Hematopoietic multipotent progenitor cell treated with erythropoietin and hydrocortisone succinate and interleukin-3 and kit ligand, for 8 days (in vitro differentiated cells): Measurements from ENCODE around the gene ITPKA.

ENCODE experiments used
- DNase-seq: peaks from one replicate; pipeline ENCODE4 v3.0.0-alpha.2; 2015

ITPKA gene

DNA sequence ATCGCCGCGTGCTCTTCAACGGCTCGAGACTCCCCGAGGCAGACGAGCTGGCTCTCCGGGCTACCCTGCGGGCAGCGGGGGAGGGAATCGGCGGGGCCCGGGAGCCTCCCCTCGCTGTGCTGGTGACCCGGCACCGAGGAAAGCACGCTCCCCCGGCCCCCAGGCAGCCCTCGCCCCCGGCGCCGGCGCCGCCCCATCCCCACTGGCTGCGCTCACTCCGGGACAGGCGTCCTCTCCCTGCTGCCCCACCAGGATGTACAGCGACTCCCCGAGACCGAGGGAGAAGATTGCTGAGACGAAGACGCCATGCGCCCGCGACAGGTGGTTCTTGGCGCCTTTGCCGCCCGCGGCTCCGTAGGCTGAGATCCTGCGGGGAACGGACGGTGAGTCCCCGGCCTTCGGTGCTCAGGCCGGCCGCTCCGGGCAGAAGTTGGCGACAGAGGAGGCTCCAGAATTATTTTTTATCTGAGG, 18.3 kb downstream of the ITPKA start:
- DNase-seq = no peak

DNA sequence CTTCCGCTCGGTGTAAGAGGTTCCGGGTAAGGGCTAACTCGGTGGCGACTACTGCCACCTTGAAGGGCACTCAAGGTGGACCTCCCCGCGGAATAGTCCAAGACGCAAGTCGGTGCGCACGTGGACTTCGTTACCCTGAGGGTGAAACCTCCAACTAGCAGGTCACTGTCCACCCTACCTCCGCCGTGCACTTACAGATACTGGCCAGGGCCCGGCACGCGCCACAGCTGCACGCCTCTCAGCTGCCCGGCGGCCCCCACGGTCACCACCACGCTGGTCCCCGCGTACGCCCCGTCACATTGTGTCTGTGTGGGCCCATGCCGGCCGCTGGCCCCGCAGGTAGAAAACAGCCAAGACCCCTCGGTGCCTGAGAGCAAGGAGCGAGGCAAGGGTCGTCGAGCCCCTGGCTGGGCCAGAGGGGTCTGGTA, 18.9 kb downstream of the ITPKA start:
- DNase-seq = no peak

DNA sequence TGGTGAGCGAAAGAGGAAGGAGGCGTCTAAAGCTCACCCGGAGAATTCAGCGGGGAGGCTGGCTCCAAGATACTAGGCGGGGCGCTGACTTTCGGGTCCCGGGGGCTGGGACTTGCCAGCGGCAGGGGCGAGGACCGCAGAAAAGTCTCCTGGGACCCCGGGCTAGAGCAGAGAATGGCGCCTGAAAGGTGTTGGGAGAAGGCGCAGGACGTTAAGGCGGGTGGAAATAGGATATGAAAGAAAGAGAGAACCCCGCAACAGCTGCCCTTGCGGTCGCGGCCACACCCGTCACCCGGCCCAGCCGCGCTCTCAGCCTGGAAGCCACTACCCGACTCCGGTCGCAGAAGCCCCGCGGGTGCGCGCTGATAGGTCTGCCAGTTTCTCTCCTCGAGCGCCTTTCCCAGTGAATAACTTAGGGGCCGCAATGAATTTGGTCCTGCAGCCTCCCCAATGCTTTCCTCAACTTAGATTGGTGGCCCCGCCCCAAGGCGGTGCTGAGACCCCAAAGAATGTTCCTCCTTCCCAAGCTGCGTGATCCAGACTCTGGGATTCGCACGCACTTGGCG, 19.3 kb downstream of the ITPKA start:
- peak; percentile 47 for DNase-seq

DNA sequence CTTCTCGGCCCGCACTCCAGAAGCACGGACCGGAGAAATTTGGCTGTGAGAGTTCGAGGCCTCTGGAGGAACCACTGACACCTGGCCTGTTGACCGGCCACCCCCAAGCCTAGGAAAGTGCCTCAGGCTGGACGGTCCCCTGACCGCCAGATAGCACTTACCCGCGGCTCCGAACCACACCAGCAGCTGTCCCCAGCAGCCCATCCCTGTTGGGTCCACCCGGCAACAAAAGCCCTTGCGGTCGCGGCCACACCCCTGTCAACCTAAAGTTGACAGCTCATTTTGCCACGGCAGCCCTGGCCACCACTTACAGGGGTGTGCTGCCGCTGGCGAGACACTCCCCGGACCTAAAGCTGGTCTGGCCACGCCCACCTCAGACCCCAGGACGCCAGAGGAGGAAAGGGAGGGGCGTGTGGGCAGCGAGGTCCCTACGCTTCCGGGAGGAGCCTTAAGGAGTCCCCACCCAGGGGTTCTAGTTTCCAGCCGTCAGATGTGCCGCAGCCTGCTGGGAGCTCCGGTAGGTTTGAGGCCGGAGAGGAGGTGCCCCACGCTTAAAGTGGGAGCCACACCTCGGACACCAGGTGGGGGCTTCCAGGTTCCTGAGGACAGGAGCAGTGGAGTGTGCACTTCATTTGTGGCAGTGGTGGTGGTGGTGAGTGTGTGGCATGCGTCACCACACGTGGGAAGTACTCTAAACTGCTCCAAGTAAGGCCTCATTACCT, 20.0 kb downstream of the ITPKA start, which contains the start of gene LTK:
LTK (minus strand) TSS at position 322 of the 722 bp plus-strand sequence; CDS start at position 204, 118 bp downstream.
- peak; percentile 45 for DNase-seq

DNA sequence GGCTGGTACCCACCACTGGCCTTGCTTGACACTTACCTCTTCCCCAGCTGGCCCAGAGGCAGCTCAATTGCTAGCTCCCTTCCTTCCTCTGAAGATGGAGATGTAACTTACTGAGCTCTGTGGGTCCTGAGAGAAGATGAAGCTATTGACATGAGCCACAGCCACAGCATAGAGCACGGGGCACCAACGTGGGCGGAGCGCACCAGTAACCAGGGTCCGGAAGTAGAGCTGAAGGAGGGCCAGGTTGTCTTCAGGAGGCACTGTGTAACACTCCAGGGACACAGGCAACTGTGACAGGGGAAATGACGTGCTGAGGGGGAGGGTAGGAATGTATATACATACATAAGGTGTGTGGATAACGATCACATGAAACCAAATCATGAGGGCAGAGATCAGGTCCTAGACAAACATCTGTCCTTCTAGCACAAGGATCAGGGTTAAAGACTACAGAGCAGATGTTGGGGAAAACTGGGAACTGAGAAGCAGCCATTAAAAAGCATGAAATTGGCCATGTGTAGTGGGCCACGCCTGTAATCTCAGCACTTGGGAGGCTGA, 24.3 kb downstream of the ITPKA start:
- no peak for DNase-seq

DNA sequence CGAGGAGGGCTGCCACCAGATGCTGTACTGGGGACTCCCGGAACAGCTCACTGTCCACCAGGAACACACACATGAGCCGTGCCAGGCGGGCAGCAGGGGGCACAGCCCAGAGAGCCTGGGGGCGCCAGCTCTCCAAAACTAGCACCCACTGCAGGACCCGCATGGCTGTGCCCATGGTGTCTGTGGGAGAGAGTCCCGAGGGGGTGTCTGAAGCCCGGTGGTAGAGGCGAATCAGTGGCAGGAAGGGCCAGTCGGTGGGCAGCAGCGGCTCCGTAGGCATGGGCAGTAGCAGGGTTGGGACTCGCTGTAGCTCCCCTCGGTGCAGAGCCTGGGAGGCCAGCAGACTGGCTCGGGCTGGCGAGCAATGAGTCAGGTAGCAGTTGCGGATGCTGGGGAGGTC, 27.0 kb downstream of the ITPKA start:
- no peak for DNase-seq

DNA sequence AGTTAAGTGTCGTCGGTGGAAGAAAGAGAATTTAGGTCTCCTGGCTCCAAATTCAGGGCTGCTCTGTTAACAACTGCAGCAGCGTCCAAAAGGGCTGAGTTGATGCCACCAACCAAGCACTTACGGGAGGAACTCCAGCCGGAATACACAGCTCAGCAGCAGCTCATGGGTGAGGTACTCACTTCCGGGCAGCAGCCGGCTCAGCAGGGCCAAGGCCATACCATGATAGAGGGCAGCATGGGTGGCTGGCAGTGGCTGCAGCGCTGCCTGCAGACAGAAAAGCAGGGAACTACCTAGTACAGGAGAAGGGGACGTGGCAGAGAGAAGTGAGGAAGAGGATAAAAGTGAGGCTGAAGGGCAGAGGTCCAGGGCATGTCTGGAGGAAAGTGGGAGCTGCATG, 27.9 kb downstream of the ITPKA start:
- no peak for DNase-seq

DNA sequence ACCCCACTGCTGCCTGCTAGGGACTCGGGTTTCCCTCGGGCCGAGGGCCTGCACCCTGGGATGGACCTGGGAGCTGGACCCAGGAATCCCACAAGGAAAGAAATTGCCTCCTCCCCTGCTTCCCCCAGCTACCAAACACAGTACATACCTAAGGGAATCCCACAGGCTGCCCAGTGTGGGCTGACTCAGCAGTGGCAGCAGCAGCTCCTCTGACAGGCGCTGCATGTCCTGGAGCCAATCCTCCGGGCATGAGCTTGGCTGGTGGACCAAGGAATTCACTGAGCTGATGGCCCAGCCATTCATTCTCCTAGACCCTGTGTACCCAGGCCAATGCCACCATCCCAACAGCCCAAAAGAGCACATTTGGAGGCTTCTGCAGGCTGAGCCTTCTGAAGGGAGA, 29.4 kb downstream of the ITPKA start:
- DNase-seq = no peak

DNA sequence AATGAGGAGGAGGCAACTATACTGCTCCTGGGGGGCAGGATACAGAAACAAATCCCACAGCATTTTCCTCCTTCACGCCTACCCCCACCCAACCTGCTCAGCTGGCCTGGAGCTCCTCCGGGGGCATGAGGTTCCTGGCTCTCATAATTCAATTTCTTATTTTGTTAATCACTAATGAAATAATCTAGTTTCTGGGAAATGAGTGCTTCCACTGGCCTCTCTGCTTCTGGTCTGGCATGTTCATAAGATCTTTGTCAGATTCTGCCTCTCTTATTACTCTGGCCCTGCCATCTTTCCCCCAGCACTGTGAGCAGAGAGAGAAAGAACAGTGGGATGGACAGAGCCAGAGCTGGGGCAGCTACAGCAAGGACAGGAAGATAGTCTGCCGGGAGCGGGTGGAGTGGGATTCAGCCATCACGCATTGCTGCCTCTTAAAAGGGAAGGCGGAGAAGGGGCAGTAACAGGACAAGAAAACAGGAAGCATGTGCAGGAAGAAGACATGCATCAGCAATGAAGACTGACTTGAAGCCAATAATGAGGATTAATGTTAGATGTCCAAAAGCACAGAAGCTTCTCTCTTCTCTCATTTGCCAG, 36.8 kb downstream of the ITPKA start:
- DNase-seq = no peak

DNA sequence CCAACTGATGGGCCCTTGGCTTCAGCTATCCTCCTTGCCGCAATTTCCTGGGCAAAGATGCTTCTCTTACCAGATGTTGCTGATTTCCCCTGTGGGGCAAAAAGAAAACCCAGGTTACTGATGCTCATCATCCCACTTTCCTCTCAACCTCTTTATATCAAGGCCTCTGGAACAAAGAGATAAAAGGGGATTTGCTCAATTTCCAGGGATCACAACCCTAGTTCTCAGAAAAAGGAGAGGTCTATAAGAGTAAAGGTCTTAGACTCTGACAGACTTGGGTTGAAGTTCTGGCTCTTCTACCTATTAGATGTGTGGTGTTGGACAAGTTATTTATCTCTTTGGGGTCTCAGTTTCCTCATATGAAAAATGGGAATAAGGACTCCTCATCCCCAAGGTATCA, 41.9 kb downstream of the ITPKA start:
- DNase-seq = peak; percentile 66

DNA sequence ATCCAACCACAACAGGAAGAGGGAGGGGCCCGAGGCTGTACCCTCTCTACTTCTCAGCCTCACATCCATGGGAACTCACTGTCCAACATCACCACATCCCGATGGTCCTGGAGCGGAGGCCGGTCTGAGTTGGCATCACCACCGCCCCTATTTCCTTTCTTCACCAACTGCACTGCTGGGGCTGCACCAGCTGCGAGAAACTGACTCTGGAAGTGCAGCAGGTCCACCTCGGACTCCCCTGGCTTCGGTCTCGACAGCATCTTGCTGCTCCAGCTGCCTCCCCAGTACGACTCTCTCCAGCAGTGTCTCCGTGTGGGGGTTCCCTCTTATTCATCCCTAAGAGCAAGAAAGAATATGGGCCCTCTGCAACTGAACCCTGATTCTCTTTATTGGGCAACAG, 43.2 kb downstream of the ITPKA start:
- DNase-seq = no peak

DNA sequence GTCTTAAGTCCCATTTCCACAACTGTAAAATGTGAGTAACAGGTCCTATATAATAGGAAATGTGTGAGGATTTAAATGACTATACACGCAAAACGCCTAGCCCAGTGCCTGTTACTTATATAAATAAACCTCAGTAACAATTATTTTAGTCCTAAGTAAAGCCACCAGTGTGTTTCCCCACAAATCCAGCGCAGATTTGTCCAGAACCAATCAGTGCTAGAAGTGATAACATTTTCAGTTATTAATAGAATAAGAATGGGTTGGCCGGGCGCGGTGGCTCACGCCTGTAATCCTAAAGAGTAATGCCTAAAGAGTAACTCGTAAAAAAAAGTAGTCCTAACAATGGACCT, 49.8 kb downstream of the ITPKA start:
- DNase-seq = no peak

DNA sequence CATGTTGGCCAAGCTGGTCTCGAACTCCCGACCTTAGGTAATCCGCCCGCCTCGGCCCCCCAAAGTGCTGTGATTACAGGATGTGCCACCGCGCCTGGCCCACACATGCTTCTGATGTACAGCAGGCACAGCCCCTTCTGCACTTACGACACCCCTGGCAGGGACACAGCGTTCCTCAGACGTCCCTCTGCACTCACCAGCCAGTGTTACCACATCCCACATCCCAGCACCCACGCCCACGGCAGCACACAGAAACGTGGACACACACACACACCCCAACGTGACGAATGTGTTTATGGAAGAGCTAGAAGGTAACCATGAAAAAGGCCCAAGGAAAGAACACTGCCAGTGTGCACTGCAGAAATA, 51.0 kb downstream of the ITPKA start:
- DNase-seq = no peak

DNA sequence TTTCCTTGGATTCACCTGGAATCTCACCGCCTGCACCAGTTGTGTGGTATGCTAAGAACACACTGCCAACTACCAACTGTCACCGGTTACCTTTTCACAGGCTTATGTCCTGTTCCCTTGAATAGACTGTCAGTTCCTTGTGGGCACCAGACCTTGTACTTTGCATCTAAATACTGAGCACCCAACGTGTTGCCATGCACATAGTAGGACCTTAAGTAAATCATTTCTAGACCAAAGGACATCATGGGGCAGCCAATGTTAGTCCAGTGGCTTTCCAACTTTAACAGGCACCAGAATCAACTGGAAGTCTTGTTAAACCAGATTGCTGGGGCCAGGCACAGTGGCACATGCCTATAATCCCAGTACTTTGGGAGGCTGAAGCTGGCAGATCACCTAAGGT, 51.5 kb downstream of the ITPKA start:
- no peak for DNase-seq

DNA sequence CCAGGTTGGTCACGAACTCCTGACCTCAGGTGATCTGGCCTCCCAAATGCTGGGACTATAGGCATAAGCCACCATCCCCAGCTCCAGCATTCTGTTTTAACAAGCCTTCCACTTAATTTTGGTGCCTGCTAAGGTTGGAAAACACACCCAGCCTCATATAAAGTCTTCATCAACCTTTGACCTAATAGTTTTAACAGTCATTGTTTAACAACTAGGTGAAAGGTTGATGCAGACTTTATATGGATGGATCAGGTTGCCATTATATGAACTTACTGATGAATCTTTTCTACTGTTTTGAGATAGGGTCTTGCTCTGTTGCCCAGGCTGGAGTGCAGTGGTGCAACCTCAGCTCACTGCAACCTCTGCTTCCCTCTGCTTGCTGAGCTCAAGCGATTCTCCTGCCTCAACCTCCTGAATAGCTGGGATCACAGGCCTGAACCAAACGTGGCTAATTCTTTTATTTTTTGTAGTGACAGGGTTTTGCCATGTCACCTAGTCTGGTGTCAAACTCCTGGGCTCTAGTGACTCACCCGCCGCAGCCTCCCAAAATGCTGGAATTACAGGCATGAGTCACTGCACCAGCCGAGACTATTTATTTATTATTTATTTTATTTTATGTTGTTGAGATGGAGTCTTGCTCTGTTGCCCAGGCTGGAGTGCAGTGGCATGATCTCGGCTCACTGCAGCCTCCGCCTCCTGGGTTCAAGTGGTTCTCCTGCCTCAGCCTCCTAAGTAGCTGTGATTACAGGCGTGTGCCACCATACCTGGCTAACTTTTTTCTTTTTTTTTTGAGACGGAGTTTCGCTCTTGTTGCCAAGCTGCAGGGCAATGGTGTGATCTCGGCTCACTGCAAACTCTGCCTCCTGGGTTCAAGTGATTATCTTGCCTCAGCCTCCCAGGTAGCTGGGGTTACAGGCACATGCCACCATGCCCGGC, 53.4 kb downstream of the ITPKA start:
- DNase-seq = no peak

DNA sequence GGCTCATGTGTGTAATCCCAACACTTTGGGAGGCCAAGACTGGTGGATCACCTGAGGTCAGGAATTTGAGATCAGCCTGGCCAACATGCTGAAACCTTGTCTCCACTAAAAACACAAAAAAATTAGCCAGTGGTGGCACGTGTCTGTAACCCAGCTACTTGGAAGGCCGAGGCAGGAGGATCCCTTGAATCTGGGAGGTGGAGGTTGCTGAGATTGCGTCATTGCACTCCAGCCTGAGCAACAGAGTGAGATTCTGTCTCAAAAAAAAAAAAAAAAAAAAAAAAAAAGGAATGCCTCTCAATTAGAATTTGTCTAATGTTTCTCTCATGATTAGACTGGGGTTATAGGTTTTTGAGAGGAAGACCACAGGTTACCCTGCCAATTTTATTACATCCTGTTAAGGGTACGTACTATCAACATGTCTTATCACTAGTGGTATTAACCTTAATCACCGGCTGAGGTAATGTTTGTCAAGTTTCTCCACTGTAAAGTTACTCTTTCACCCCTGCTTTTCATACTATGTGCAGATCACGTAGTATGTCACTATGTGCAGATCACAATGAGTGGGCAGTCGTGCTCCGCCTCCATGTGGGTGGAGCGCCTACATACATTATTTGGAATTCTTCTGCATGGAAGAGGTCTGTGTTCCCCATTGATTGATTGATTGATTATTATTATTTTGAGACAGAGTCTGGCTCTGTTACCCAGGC, 56.5 kb downstream of the ITPKA start:
- no peak for DNase-seq
